Measurements from ENCODE around the gene HAUS5. TPM values are rescaled to one million over a fixed set of nuclear protein-coding genes. Genes with fewer than 3 reads are reported as not detected.

The HAUS5 gene
- total and polyA plus RNA-seq, 2 of the 8 experiments (the other 6 are each of a cell fraction or from before 2014, with no cell fraction given), result 13.8 to 25.7 TPM

DNA sequence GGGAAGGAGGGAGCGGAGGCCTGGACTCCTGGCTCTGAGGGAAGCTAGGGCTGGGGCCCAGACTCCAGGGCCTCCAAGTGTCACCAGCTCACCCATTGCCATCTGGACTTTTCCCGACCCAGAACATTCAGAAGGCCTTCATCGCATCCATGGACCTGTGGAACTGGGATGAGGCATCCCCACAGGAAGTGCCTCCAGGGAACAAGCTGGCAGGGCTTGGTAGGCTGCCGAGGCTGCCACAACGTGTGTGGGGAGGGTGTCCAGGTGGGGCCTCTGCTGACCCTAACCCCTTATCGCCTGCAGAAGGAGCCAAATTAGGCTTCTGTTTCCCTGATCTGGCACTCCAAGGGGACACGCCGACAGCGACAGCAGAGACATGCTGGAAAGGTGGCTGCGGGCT lies 29.8 kb downstream of the HAUS5 start (continued):
- TF ChIP-seq CHD7 (IDR thresholded peaks at IDR 0.05; ENCODE audit: insufficient replicate concordance, low read length), result no peak
- TF ChIP-seq CTBP2 (IDR thresholded peaks at IDR 0.05; ENCODE audit: borderline replicate concordance, insufficient read depth, insufficient read length, low read length), result no peak
- no peak for TF ChIP-seq TCF12 (IDR thresholded peaks at IDR 0.05; ENCODE audit: low read depth, low read length)
- no peak for TF ChIP-seq KDM5A (IDR thresholded peaks at IDR 0.05; ENCODE audit: low read length)
- TF ChIP-seq KDM1A (IDR thresholded peaks at IDR 0.05; ENCODE audit: borderline replicate concordance, low read length), result no peak
- no peak for TF ChIP-seq KDM4A (IDR thresholded peaks at IDR 0.05; ENCODE audit: low read depth, low read length, severe bottlenecking)
- no peak for TF ChIP-seq NRF1 (IDR thresholded peaks at IDR 0.05; ENCODE audit: low read depth, low read length)
- no peak for TF ChIP-seq JUND (IDR thresholded peaks at IDR 0.05; ENCODE audit: low read length)
